Middle frontal gyrus (tissue), 1 donor: Measurements from ENCODE around the gene MOB2.

Experiments
- DNase-seq: peaks from one replicate; pipeline ENCODE4 v3.0.0-alpha.2; 2015; ENCODE audit warnings: low spot score; ENCODE audit errors: extremely low spot score

MOB2 gene

GRCh38 chr11:1487091-1487850 lies 692 bp upstream of the MOB2 start:
- DNase-seq, result no peak

GRCh38 chr11:1485504-1485885 lies 1.1 kb downstream of the MOB2 start:
- no peak for DNase-seq

GRCh38 chr11:1484695-1485503 lies 1.7 kb downstream of the MOB2 start:
- no peak for DNase-seq

- DNase-seq, result no peak
Measured at GRCh38 chr11:1484061-1484671, 2.4 kb downstream of the MOB2 start.

- no peak for DNase-seq
Measured at GRCh38 chr11:1483445-1483961, 3.1 kb downstream of the MOB2 start.

- DNase-seq, result no peak
Measured at GRCh38 chr11:1482581-1483444, 3.8 kb downstream of the MOB2 start.

GRCh38 chr11:1481861-1482441 lies 4.6 kb downstream of the MOB2 start:
- no peak for DNase-seq

GRCh38 chr11:1481483-1481825 lies 5.1 kb downstream of the MOB2 start:
- DNase-seq, result no peak

- no peak for DNase-seq
Measured at GRCh38 chr11:1480555-1481482, 5.8 kb downstream of the MOB2 start.

GRCh38 chr11:1480191-1480554 lies 6.4 kb downstream of the MOB2 start:
- no peak for DNase-seq

- DNase-seq, result no peak
Measured at GRCh38 chr11:1479678-1480118, 6.9 kb downstream of the MOB2 start.

- DNase-seq, result no peak
Measured at GRCh38 chr11:1479006-1479677, 7.4 kb downstream of the MOB2 start.

- DNase-seq, result no peak
Measured at GRCh38 chr11:1478544-1478943, 8.0 kb downstream of the MOB2 start.

GRCh38 chr11:1478011-1478410 lies 8.6 kb downstream of the MOB2 start:
- DNase-seq, result no peak

- DNase-seq, result no peak
Measured at GRCh38 chr11:1476940-1477736, 9.4 kb downstream of the MOB2 start.

- DNase-seq, result no peak
Measured at GRCh38 chr11:1475841-1476240, 10.7 kb downstream of the MOB2 start.

- DNase-seq, result no peak
Measured at GRCh38 chr11:1473786-1474185, 12.8 kb downstream of the MOB2 start.

- DNase-seq, result no peak
Measured at GRCh38 chr11:1473011-1473628, 13.5 kb downstream of the MOB2 start.
